ENCODE results near the gene LDLRAD2. TPM values are rescaled to one million over a fixed set of nuclear protein-coding genes. Genes with fewer than 3 reads are reported as not detected.

LDLRAD2 gene
- total and polyA plus RNA-seq, 10 of the 15 experiments (the other 5 are each of a cell fraction or from before 2014, with no cell fraction given) = 0.04 to 0.23 (median 0.11) TPM; not detected in 7

DNA sequence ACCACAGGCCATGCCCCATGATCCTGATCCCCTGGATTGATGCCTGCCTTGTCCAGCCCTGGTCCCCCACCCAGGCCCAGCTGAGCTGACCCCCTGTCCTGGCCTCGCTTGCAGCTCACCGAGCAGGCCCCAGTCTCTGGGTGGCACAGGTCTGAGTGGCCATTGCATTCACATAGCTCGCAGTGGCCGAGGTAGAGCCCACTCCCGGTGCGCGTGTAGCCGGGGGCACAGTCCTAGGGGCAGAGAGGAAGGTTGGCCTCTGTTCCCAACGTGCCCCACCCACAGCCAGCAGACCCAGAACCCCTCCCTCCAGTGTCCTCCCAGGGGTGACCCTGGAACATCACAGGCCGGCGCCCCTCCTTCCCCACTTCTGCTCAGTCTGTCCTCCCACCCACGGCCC lies 51.9 kb downstream of the LDLRAD2 start (continued):
- TF ChIP-seq, protein P1, sequence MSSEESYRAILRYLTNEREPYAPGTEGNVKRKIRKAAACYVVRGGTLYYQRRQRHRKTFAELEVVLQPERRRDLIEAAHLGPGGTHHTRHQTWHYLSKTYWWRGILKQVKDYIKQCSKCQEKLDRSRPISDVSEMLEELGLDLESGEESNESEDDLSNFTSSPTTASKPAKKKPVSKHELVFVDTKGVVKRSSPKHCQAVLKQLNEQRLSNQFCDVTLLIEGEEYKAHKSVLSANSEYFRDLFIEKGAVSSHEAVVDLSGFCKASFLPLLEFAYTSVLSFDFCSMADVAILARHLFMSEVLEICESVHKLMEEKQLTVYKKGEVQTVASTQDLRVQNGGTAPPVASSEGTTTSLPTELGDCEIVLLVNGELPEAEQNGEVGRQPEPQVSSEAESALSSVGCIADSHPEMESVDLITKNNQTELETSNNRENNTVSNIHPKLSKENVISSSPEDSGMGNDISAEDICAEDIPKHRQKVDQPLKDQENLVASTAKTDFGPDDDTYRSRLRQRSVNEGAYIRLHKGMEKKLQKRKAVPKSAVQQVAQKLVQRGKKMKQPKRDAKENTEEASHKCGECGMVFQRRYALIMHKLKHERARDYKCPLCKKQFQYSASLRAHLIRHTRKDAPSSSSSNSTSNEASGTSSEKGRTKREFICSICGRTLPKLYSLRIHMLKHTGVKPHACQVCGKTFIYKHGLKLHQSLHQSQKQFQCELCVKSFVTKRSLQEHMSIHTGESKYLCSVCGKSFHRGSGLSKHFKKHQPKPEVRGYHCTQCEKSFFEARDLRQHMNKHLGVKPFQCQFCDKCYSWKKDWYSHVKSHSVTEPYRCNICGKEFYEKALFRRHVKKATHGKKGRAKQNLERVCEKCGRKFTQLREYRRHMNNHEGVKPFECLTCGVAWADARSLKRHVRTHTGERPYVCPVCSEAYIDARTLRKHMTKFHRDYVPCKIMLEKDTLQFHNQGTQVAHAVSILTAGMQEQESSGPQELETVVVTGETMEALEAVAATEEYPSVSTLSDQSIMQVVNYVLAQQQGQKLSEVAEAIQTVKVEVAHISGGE (CRISPR knock-in tag; IDR thresholded peaks at IDR 0.05) = no peak
- TF ChIP-seq MEF2A (IDR thresholded peaks at IDR 0.05; ENCODE audit: insufficient read depth, low read depth, low read length) = no peak
- TF ChIP-seq SMARCA5 (IDR thresholded peaks at IDR 0.05) = no peak
- no peak for TF ChIP-seq PBX3 (IDR thresholded peaks at IDR 0.05; ENCODE audit: insufficient replicate concordance, low read depth, low read length)
- no peak for TF ChIP-seq NRF1 (conservative IDR thresholded peaks at IDR 0.05; ENCODE audit: low read depth, low read length)

GRCh38 chr1:21864730-21865129 lies 52.7 kb downstream of the LDLRAD2 start:
- peaks cover 26% of the 10 kb centered on the region for H3K4me1 ChIP-seq (ENCODE audit: control insufficient read depth, insufficient read depth, low read length)
- H3K9ac ChIP-seq (ENCODE audit: control insufficient read depth, insufficient read depth, low read length) = no peak overlapping the region
- RAD21 ChIA-PET (ENCODE audit: unreplicated experiment) = no interaction called here
- in situ Hi-C loops (cut with MboI) = no loop called here
- BruUV-seq (replicated peaks) = no TSS peak
- SMC1A ChIA-PET (ENCODE audit: uncharacterized antibody, unreplicated experiment) = no interaction called here
- H3K9me3 ChIP-seq (replicated peaks; ENCODE audit: control insufficient read depth, insufficient read depth, low read length) = no peaks in the 10 kb centered on the region; the same call in 2 of the 3 replicates
- POLR2A ChIA-PET = no interaction called here
- H4K20me1 ChIP-seq (ENCODE audit: control insufficient read depth, insufficient read depth) = no peaks in the 10 kb centered on the region
- DNase-seq (ENCODE audit: low read depth, low spot score) (no peak), FAIRE-seq (no peak), ATAC-seq (no peak)
- H3K4me3 ChIP-seq = no peak overlapping the region
- intact Hi-C loops (cut with micrococcal nuclease; ENCODE audit: unreplicated experiment) = loop anchor here (5.0 kb wide), 1 partner anchor 72 kb away; no protein-coding TSS in a partner anchor
- H2AFZ ChIP-seq (ENCODE audit: control insufficient read depth, low read depth, low read length) = no peak overlapping the region
- H3K36me3 ChIP-seq (ENCODE audit: control insufficient read depth in 2 of 2, insufficient read depth in 2 of 2, low read length in 1 of 2) = no peaks in the 10 kb centered on the region
- no peaks in the 10 kb centered on the region for H3K79me2 ChIP-seq (ENCODE audit: control insufficient read depth, insufficient read depth, low read length)
- no peak overlapping the region for H3K4me2 ChIP-seq (ENCODE audit: control insufficient read depth, insufficient read depth)
- H3K27ac ChIP-seq (ENCODE audit: control insufficient read depth, insufficient read depth) = no peak overlapping the region
- 96% methylated on average over 25 of the region's 27 CpGs for WGBS (ENCODE audit: insufficient coverage, insufficient replicate concordance, low lambda C conversion rate, missing lambda C conversion rate)
- CTCF ChIA-PET = interaction anchor here (0.7 kb wide), 1 partner anchor 17 kb away, joined by 3 read pairs; no protein-coding TSS in a partner anchor
- H3K27me3 ChIP-seq (replicated peaks in 1 of 2; ENCODE audit: control insufficient read depth in 2 of 2, insufficient read depth in 2 of 2, low read length in 1 of 2) = no peaks in the 10 kb centered on the region
- TF ChIP-seq, protein P2, sequence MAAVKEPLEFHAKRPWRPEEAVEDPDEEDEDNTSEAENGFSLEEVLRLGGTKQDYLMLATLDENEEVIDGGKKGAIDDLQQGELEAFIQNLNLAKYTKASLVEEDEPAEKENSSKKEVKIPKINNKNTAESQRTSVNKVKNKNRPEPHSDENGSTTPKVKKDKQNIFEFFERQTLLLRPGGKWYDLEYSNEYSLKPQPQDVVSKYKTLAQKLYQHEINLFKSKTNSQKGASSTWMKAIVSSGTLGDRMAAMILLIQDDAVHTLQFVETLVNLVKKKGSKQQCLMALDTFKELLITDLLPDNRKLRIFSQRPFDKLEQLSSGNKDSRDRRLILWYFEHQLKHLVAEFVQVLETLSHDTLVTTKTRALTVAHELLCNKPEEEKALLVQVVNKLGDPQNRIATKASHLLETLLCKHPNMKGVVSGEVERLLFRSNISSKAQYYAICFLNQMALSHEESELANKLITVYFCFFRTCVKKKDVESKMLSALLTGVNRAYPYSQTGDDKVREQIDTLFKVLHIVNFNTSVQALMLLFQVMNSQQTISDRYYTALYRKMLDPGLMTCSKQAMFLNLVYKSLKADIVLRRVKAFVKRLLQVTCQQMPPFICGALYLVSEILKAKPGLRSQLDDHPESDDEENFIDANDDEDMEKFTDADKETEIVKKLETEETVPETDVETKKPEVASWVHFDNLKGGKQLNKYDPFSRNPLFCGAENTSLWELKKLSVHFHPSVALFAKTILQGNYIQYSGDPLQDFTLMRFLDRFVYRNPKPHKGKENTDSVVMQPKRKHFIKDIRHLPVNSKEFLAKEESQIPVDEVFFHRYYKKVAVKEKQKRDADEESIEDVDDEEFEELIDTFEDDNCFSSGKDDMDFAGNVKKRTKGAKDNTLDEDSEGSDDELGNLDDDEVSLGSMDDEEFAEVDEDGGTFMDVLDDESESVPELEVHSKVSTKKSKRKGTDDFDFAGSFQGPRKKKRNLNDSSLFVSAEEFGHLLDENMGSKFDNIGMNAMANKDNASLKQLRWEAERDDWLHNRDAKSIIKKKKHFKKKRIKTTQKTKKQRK (IDR thresholded peaks at IDR 0.05; ENCODE audit: low read depth, low read length) = no peak
- TF ChIP-seq, protein P3, sequence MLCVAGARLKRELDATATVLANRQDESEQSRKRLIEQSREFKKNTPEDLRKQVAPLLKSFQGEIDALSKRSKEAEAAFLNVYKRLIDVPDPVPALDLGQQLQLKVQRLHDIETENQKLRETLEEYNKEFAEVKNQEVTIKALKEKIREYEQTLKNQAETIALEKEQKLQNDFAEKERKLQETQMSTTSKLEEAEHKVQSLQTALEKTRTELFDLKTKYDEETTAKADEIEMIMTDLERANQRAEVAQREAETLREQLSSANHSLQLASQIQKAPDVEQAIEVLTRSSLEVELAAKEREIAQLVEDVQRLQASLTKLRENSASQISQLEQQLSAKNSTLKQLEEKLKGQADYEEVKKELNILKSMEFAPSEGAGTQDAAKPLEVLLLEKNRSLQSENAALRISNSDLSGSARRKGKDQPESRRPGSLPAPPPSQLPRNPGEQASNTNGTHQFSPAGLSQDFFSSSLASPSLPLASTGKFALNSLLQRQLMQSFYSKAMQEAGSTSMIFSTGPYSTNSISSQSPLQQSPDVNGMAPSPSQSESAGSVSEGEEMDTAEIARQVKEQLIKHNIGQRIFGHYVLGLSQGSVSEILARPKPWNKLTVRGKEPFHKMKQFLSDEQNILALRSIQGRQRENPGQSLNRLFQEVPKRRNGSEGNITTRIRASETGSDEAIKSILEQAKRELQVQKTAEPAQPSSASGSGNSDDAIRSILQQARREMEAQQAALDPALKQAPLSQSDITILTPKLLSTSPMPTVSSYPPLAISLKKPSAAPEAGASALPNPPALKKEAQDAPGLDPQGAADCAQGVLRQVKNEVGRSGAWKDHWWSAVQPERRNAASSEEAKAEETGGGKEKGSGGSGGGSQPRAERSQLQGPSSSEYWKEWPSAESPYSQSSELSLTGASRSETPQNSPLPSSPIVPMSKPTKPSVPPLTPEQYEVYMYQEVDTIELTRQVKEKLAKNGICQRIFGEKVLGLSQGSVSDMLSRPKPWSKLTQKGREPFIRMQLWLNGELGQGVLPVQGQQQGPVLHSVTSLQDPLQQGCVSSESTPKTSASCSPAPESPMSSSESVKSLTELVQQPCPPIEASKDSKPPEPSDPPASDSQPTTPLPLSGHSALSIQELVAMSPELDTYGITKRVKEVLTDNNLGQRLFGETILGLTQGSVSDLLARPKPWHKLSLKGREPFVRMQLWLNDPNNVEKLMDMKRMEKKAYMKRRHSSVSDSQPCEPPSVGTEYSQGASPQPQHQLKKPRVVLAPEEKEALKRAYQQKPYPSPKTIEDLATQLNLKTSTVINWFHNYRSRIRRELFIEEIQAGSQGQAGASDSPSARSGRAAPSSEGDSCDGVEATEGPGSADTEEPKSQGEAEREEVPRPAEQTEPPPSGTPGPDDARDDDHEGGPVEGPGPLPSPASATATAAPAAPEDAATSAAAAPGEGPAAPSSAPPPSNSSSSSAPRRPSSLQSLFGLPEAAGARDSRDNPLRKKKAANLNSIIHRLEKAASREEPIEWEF (IDR thresholded peaks at IDR 0.05; ENCODE audit: insufficient replicate concordance, low read depth, low read length) = no peak
- TF ChIP-seq PML (IDR thresholded peaks at IDR 0.05; ENCODE audit: low read length) = no peak

Measured in GM12878 (cell line).